Kidney (tissue), 14 donors: ENCODE data around the gene CYP1A2. TPM values are rescaled to one million over a fixed set of nuclear protein-coding genes. Genes with fewer than 3 reads are reported as not detected.
A peak's percentile ranks its signal among the peaks of the same experiment; 100 is the strongest.

Experiments used
- DNase-seq, 5 donors: peaks; one replicate each; pipeline ENCODE4 v3.0.0-alpha.2; 2013 to 2020
- FAIRE-seq: peaks from 2 replicates; lab custom pipeline; 2012; peaks lifted over from hg19 to GRCh38; lab: Jason Lieb, UNC
- H3K27ac ChIP-seq, 2 donors: one replicate each; pipeline ENCODE4 v1.7.0; 2013; ENCODE audit warnings: low read depth in 2 of 2, low read length in 2 of 2, inconsistent platforms in 1 of 2
- H3K27me3 ChIP-seq: one replicate; pipeline ENCODE4 v1.7.1; 2013; ENCODE audit warnings: low read length, inconsistent platforms; ENCODE audit not compliant: control insufficient read depth, insufficient read depth
- H3K36me3 ChIP-seq, 3 donors: one replicate each; pipeline versions ENCODE4 v1.7.0 to v1.7.1; 2013; ENCODE audit warnings: low read length in 3 of 3, control low read depth in 1 of 3, inconsistent platforms in 1 of 3; ENCODE audit not compliant: insufficient read depth in 3 of 3, control insufficient read depth in 2 of 3
- H3K4me1 ChIP-seq, 3 donors: one replicate each; pipeline versions ENCODE4 v1.7.0 to v1.7.1; 2013; ENCODE audit warnings: low read length in 3 of 3, inconsistent platforms in 1 of 3, low read depth in 1 of 3; ENCODE audit not compliant: control insufficient read depth in 2 of 3, insufficient read depth in 2 of 3
- H3K4me3 ChIP-seq, 3 donors: one replicate each; pipeline versions ENCODE4 v1.7.0 to v1.8.1; 2013; ENCODE audit warnings: low read length in 3 of 3, control low read depth in 1 of 3, inconsistent platforms in 1 of 3
- H3K9ac ChIP-seq, 3 donors: one replicate each; pipeline versions ENCODE4 v1.7.0 to v1.7.1; 2013; ENCODE audit warnings: low read length in 3 of 3, control low read depth in 1 of 3, inconsistent platforms in 1 of 3
- H3K9me3 ChIP-seq, 3 donors: one replicate each; pipeline versions ENCODE4 v1.7.0 to v1.7.1; 2013; ENCODE audit warnings: low read length in 3 of 3, control low read depth in 1 of 3, inconsistent platforms in 1 of 3; ENCODE audit not compliant: control insufficient read depth in 2 of 3, insufficient read depth in 1 of 3
- intact Hi-C: fragments of 100-400 bp; cut with DNase I; formaldehyde crosslinking; loops from one replicate; pipeline ENCODE4 v1.11.1; 2022
- polyA plus RNA-seq: library from polyadenylated mRNA; stranded (reverse); fragments of 350-450 nt; fragmentation: Illumina TruSeq; extraction: RNeasy Lipid Tissue Mini Kit (QIAGEN cat#74804); gene quantifications from one replicate; pipeline ENCODE4 v1.2.3, GENCODE V29; 2014; ENCODE audit warnings: low read depth, low replicate concordance; ENCODE audit not compliant: insufficient read depth
- total RNA-seq: library from RNA; stranded (reverse); fragmentation: NEBNext Ultra II Directional; extraction: Animal tissue kit (Norgen Biotek cat#: 25700); gene quantifications from one replicate; pipeline ENCODE4 v1.2.1, GENCODE V29; 2021
- TF ChIP-seq, protein P1 (sequence below): IDR thresholded peaks from 3 replicates; pipeline ENCODE4 v1.5.1; 2012; ENCODE audit warnings: mild to moderate bottlenecking, moderate library complexity, borderline replicate concordance; ENCODE audit not compliant: insufficient read depth; ENCODE audit errors: extremely low read depth
- donor health status: control.
- donor health status: control.
- donor health status: control.
- donor health status: control.
- donor health status: control.
- donor health status: DM: yes; HTN: yes; CAD: no.
- donor health status: Normal renal cell carcinoma (clear cell type).

The CYP1A2 gene
- total and polyA plus RNA-seq, 2 donors from 2014 or later: not detected

GRCh38 chr15:74789171-74789631 lies 40.6 kb downstream of the CYP1A2 start:
- TF ChIP-seq, protein P1, sequence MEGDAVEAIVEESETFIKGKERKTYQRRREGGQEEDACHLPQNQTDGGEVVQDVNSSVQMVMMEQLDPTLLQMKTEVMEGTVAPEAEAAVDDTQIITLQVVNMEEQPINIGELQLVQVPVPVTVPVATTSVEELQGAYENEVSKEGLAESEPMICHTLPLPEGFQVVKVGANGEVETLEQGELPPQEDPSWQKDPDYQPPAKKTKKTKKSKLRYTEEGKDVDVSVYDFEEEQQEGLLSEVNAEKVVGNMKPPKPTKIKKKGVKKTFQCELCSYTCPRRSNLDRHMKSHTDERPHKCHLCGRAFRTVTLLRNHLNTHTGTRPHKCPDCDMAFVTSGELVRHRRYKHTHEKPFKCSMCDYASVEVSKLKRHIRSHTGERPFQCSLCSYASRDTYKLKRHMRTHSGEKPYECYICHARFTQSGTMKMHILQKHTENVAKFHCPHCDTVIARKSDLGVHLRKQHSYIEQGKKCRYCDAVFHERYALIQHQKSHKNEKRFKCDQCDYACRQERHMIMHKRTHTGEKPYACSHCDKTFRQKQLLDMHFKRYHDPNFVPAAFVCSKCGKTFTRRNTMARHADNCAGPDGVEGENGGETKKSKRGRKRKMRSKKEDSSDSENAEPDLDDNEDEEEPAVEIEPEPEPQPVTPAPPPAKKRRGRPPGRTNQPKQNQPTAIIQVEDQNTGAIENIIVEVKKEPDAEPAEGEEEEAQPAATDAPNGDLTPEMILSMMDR: no peak
- Histone ChIP-seq H3K4me1 (peaks cover 0 to 62% (median 47%) of the 10 kb centered on the region in 3 donors), H3K36me3 (no peaks in the 10 kb centered on the region), H3K27me3 (no peaks in the 10 kb centered on the region), H3K9ac (no peak overlapping the region), H3K4me3 (no peak overlapping the region), H3K27ac (peak overlapping the region; percentile 10 to 69), H3K9me3 (no peaks in the 10 kb centered on the region)
- no peak for DNase-seq
- no peak for FAIRE-seq
- intact Hi-C loops: no loop called here

DNA sequence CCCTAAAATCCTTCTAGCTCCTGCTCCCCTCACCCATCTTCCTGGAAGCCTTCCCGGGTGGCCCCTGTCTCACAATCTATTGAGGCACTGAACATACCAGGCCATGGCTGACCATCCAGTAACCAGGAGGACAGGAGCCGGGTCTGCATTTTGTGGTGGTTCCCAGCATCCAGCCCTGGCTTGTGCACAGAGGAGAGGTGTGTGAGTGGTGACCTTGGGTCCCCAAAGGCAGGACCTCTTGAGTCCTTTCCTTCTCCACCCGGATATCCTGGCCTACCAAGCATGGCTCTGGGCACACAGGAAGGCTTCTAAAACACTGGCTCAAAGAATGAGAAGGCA lies 41.1 kb downstream of the CYP1A2 start:
- peak overlapping the region in 2 of 3 donors; percentile 9 to 55 for H3K9ac ChIP-seq
- intact Hi-C loops: no loop called here

DNA sequence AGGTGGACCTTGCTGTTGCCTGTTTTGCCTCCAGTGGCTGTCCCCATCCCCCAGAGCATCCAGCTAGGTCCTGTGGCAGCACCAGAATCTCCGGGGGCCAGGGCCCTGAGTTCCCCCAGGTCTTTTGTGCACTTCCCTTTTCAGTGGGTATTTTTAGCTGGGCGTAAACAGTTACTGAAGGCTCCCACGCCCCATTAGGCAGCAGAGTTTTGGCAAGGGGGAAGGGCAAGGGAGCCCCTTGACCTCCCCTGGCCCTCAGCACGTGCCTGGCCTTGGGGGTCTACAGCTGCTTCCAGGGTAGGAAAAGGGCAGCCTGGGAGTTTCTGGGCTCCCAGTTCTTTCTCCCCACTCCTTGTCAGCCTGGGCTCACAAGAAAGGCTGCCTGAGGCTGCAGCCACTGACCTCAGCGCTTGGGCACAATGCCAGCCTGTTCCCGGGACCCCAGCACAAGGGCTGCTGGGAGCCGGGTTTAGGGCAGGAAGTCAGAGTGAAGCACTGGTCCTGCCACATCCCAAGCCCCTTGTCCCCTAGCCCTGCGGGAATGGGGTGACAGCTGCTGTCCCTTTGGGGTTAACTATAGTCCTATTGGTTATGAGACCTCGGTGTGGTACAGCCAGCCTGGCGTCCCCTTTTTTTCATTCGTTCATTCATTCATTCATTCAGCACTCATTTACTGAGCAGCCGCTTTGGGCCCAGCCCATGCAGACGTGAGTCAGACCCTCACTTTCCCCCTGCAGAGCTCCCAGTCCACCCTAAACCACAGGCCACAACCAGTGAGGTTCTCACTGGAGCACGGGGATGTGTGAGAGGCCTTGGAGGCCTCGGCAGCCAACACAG lies 41.7 kb downstream of the CYP1A2 start:
- FAIRE-seq: no peak
- H3K4me1 ChIP-seq: peaks cover 0 to 60% (median 44%) of the 10 kb centered on the region in 3 donors
- H3K4me3 ChIP-seq: peak overlapping the region in 1 of 3 donors; percentile 7

More for the DNA sequence above, 41.1 kb downstream of the CYP1A2 start:
- peak overlapping the region in 1 of 3 donors; percentile 7 for H3K4me3 ChIP-seq
- H3K4me1 ChIP-seq: peaks cover 0 to 62% (median 47%) of the 10 kb centered on the region in 3 donors
- DNase-seq (no peak), FAIRE-seq (no peak)
- peak overlapping the region; percentile 10 to 69 for H3K27ac ChIP-seq
- no peaks in the 10 kb centered on the region for H3K27me3 ChIP-seq
- no peaks in the 10 kb centered on the region for H3K36me3 ChIP-seq
- TF ChIP-seq, protein P1: no peak
- H3K9me3 ChIP-seq: no peaks in the 10 kb centered on the region

More for the DNA sequence above, 41.7 kb downstream of the CYP1A2 start:
- Histone ChIP-seq H3K27me3 (no peaks in the 10 kb centered on the region), H3K9ac (peak overlapping the region in 2 of 3 donors; percentile 9 to 55), H3K36me3 (no peaks in the 10 kb centered on the region), H3K9me3 (no peaks in the 10 kb centered on the region), H3K27ac (peak overlapping the region; percentile 10 to 69)
- TF ChIP-seq, protein P1: no peak
- intact Hi-C loops: no loop called here
- peak; percentile 55 to 93 (median 68) for DNase-seq
